Measurements from ENCODE around the gene TANK.

- TF ChIP-seq EZH2 (IDR thresholded peaks at IDR 0.05; ENCODE audit: low read length, missing control alignments): no peak
- TF ChIP-seq, protein P1, sequence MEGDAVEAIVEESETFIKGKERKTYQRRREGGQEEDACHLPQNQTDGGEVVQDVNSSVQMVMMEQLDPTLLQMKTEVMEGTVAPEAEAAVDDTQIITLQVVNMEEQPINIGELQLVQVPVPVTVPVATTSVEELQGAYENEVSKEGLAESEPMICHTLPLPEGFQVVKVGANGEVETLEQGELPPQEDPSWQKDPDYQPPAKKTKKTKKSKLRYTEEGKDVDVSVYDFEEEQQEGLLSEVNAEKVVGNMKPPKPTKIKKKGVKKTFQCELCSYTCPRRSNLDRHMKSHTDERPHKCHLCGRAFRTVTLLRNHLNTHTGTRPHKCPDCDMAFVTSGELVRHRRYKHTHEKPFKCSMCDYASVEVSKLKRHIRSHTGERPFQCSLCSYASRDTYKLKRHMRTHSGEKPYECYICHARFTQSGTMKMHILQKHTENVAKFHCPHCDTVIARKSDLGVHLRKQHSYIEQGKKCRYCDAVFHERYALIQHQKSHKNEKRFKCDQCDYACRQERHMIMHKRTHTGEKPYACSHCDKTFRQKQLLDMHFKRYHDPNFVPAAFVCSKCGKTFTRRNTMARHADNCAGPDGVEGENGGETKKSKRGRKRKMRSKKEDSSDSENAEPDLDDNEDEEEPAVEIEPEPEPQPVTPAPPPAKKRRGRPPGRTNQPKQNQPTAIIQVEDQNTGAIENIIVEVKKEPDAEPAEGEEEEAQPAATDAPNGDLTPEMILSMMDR (conservative IDR thresholded peaks at IDR 0.05 in 1 of 2, IDR thresholded peaks at IDR 0.05 in 1 of 2; ENCODE audit: low read depth in 1 of 2, low read length in 2 of 2): no peak
Measured at GRCh38 chr2:161217597-161218185, 57.5 kb downstream of the TANK start.

All from fibroblast of lung (primary cell).